Kidney (tissue), 14 donors: Measurements from ENCODE around the gene WBP2. TPM values are rescaled to one million over a fixed set of nuclear protein-coding genes. Genes with fewer than 3 reads are reported as not detected.

ENCODE experiments used
- DNase-seq, 5 donors: peaks; one replicate each; pipeline ENCODE4 v3.0.0-alpha.2; 2013 to 2020
- FAIRE-seq: peaks from 2 replicates; lab custom pipeline; 2012; peaks lifted over from hg19 to GRCh38; lab: Jason Lieb, UNC
- H3K27ac ChIP-seq, 2 donors: one replicate each; pipeline ENCODE4 v1.7.0; 2013; ENCODE audit warnings: low read depth in 2 of 2, low read length in 2 of 2, inconsistent platforms in 1 of 2
- H3K27me3 ChIP-seq: one replicate; pipeline ENCODE4 v1.7.1; 2013; ENCODE audit warnings: low read length, inconsistent platforms; ENCODE audit not compliant: control insufficient read depth, insufficient read depth
- H3K36me3 ChIP-seq, 3 donors: one replicate each; pipeline versions ENCODE4 v1.7.0 to v1.7.1; 2013; ENCODE audit warnings: low read length in 3 of 3, control low read depth in 1 of 3, inconsistent platforms in 1 of 3; ENCODE audit not compliant: insufficient read depth in 3 of 3, control insufficient read depth in 2 of 3
- H3K4me1 ChIP-seq, 3 donors: one replicate each; pipeline versions ENCODE4 v1.7.0 to v1.7.1; 2013; ENCODE audit warnings: low read length in 3 of 3, inconsistent platforms in 1 of 3, low read depth in 1 of 3; ENCODE audit not compliant: control insufficient read depth in 2 of 3, insufficient read depth in 2 of 3
- H3K4me3 ChIP-seq, 3 donors: one replicate each; pipeline versions ENCODE4 v1.7.0 to v1.8.1; 2013; ENCODE audit warnings: low read length in 3 of 3, control low read depth in 1 of 3, inconsistent platforms in 1 of 3
- H3K9ac ChIP-seq, 3 donors: one replicate each; pipeline versions ENCODE4 v1.7.0 to v1.7.1; 2013; ENCODE audit warnings: low read length in 3 of 3, control low read depth in 1 of 3, inconsistent platforms in 1 of 3
- H3K9me3 ChIP-seq, 3 donors: one replicate each; pipeline versions ENCODE4 v1.7.0 to v1.7.1; 2013; ENCODE audit warnings: low read length in 3 of 3, control low read depth in 1 of 3, inconsistent platforms in 1 of 3; ENCODE audit not compliant: control insufficient read depth in 2 of 3, insufficient read depth in 1 of 3
- intact Hi-C: fragments of 100-400 bp; cut with DNase I; formaldehyde crosslinking; loops from one replicate; pipeline ENCODE4 v1.11.1; 2022
- polyA plus RNA-seq: library from polyadenylated mRNA; stranded (reverse); fragments of 350-450 nt; fragmentation: Illumina TruSeq; extraction: RNeasy Lipid Tissue Mini Kit (QIAGEN cat#74804); gene quantifications from one replicate; pipeline ENCODE4 v1.2.3, GENCODE V29; 2014; ENCODE audit warnings: low read depth, low replicate concordance; ENCODE audit not compliant: insufficient read depth
- total RNA-seq: library from RNA; stranded (reverse); fragmentation: NEBNext Ultra II Directional; extraction: Animal tissue kit (Norgen Biotek cat#: 25700); gene quantifications from one replicate; pipeline ENCODE4 v1.2.1, GENCODE V29; 2021
- TF ChIP-seq, protein P1 (sequence below): IDR thresholded peaks from 3 replicates; pipeline ENCODE4 v1.5.1; 2012; ENCODE audit warnings: mild to moderate bottlenecking, moderate library complexity, borderline replicate concordance; ENCODE audit not compliant: insufficient read depth; ENCODE audit errors: extremely low read depth
- donor health status: control.
- donor health status: control.
- donor health status: control.
- donor health status: control.
- donor health status: control.
- donor health status: DM: yes; HTN: yes; CAD: no.
- donor health status: Normal renal cell carcinoma (clear cell type).

The WBP2 gene
- total and polyA plus RNA-seq, 2 donors from 2014 or later = 135 to 151 TPM

DNA sequence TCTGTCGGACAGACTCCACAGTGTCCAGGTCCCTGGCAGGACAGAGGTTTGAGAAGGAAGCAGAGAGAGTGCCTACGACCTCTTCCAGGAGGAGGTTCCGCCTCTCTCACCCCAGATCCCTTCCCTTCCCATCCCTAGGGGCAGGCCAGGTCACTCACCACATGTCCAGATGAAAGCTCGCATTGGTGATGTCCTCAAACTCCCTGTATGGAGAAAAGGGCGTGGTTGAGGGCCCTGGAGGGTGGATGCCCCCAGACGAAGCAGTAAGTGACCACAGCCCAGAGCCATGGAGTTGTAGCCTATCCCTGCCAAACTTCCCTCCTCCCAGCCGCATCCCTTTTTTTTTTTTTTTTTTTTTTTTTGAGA is 14.4 kb downstream of the WBP2 start:
- peaks cover 0 to 10% (median 9%) of the 10 kb centered on the region in 3 donors for H3K4me1 ChIP-seq
- DNase-seq = no peak
- TF ChIP-seq, protein P1, sequence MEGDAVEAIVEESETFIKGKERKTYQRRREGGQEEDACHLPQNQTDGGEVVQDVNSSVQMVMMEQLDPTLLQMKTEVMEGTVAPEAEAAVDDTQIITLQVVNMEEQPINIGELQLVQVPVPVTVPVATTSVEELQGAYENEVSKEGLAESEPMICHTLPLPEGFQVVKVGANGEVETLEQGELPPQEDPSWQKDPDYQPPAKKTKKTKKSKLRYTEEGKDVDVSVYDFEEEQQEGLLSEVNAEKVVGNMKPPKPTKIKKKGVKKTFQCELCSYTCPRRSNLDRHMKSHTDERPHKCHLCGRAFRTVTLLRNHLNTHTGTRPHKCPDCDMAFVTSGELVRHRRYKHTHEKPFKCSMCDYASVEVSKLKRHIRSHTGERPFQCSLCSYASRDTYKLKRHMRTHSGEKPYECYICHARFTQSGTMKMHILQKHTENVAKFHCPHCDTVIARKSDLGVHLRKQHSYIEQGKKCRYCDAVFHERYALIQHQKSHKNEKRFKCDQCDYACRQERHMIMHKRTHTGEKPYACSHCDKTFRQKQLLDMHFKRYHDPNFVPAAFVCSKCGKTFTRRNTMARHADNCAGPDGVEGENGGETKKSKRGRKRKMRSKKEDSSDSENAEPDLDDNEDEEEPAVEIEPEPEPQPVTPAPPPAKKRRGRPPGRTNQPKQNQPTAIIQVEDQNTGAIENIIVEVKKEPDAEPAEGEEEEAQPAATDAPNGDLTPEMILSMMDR = no peak
- no peaks in the 10 kb centered on the region for H3K36me3 ChIP-seq
- H3K9ac ChIP-seq = no peak overlapping the region
- H3K4me3 ChIP-seq = no peak overlapping the region
- no peaks in the 10 kb centered on the region for H3K9me3 ChIP-seq
- no peak overlapping the region for H3K27ac ChIP-seq
- H3K27me3 ChIP-seq = no peaks in the 10 kb centered on the region
- intact Hi-C loops = no loop called here
- no peak for FAIRE-seq

DNA sequence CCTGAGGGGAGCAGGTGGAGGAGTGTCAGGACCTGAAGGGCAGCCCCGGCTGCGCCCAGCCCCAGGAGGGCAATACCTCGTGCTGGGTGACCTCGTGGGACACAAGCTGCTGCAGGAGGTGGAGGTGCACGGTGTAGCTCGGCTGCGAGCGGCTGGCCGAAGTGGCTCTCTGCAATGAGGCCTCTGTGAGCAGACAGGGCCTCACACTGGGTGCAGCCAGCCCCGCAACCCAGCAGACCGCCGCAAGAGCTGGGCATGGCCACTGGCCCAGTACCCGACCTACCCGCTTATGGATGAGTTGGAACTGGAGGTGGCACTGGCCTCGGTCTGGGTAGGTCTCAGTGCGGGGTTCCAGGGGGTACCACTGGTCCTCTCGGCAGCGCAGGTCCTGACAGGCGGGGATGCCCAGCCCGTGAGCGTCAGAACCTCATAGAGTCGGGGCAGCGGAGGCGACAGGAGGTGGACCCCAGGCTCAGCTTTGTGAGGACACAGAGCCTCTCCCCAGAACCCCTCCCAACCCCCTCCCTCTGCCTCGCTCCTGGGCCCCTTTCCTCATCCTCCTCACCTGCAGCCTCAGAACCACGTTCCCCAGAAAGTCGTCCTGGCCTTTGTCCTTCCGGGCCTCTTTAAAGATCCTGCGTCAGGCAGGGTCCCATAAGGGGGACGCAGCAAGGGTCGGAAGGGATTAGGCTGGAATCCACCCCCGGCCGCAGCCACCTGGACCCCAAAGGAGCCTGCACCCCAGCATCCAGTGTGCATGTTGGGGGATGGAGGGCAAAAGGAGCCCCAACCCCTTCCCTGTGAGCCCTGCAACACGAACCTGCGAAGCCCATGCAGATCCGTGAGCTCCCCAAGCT is 15.0 kb downstream of the WBP2 start:
- Histone ChIP-seq H3K36me3 (no peaks in the 10 kb centered on the region), H3K9me3 (no peaks in the 10 kb centered on the region), H3K4me3 (no peak overlapping the region), H3K27me3 (no peaks in the 10 kb centered on the region), H3K4me1 (peaks cover 0 to 5% (median 4%) of the 10 kb centered on the region in 3 donors), H3K27ac (no peak overlapping the region), H3K9ac (no peak overlapping the region)
- TF ChIP-seq, protein P1 = no peak
- intact Hi-C loops = no loop called here
- no peak for DNase-seq
- no peak for FAIRE-seq

DNA sequence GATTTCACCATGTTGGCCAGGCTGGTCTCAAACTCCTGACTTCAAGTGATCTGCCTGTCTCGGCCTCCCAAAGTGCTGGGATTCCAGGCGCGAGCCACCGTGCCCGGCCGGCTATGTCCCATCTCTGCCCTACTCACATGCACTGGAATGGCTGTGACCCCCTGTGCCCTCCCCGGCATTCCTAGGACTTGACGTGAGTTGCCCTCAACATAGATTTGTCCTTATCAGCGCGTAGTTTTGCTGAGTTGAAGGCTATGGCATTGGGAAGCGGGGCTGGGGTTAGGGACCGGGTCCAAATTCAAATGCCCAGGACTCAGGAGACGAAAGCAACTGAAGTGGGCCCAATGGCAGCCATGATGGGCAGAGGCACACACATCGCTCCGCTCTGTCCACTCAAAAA is 16.7 kb downstream of the WBP2 start:
- FAIRE-seq = no peak
- no peak for DNase-seq

More for the DNA sequence above, 16.7 kb downstream of the WBP2 start:
- Histone ChIP-seq H3K4me1 (no peaks in the 10 kb centered on the region), H3K27ac (no peak overlapping the region), H3K36me3 (no peaks in the 10 kb centered on the region), H3K9ac (no peak overlapping the region), H3K27me3 (no peaks in the 10 kb centered on the region), H3K9me3 (no peaks in the 10 kb centered on the region), H3K4me3 (no peak overlapping the region)
- TF ChIP-seq, protein P1 = no peak
- intact Hi-C loops = no loop called here
